ENCODE results near the gene TFIP11.

- TF ChIP-seq EZH2 (IDR thresholded peaks at IDR 0.05) (no peak), EZH2phosphoT487 (IDR thresholded peaks at IDR 0.05) (no peak)
Measured at GRCh38 chr22:26548303-26548702, 36.0 kb upstream of the TFIP11 start.
